Ovary (tissue), 9 donors: Measurements from ENCODE around the gene THY1. TPM values are rescaled to one million over a fixed set of nuclear protein-coding genes. Genes with fewer than 3 reads are reported as not detected.
"Not testable (repeated sequence)": the region's sequence is repeated elsewhere in the genome, so short reads cannot be mapped to it uniquely, and the experiment has no call there.

Experiments
- DNase-seq, 5 donors: peaks; one replicate each; pipeline ENCODE4 v3.0.0-alpha.2; 2019 to 2020
- H3K27ac ChIP-seq, 2 donors: fragments of 200-600 bp; one replicate each; pipeline versions ENCODE4 v1.5.1 to v1.8.0; 2019 to 2022
- H3K27me3 ChIP-seq: fragments of 200-600 bp; one replicate; pipeline ENCODE4 v1.8.0; 2022
- H3K36me3 ChIP-seq: fragments of 200-600 bp; sonication (generic); one replicate; pipeline ENCODE4 v1.5.1; 2019
- H3K4me1 ChIP-seq: one replicate; pipeline ENCODE4 v1.8.1; 2013; ENCODE audit warnings: mild to moderate bottlenecking, moderate library complexity; ENCODE audit not compliant: insufficient read depth
- H3K4me3 ChIP-seq: fragments of 200-600 bp; sonication (generic); one replicate; pipeline ENCODE4 v1.5.1; 2017
- H3K9me3 ChIP-seq, 2 donors: fragments of 200-600 bp in 1 of 2; sonication (generic) in 1 of 2; one replicate each; pipeline versions ENCODE4 v1.5.1 to v1.8.1; 2013 to 2019; ENCODE audit warnings: mild to moderate bottlenecking in 1 of 2, moderate library complexity in 1 of 2
- CTCF ChIP-seq, 3 donors: fragments of 450-650 bp in 2 of 3; fragments of 200-600 bp in 1 of 3; IDR thresholded peaks; one replicate each; pipeline versions ENCODE4 v1.5.1 to v1.8.0; 2016 to 2022; ENCODE audit warnings: antibody characterized with exemption in 3 of 3, mild to moderate bottlenecking in 1 of 3
- EP300 ChIP-seq: sonication (generic); formaldehyde crosslinking; IDR thresholded peaks from one replicate; pipeline ENCODE4 v1.6.1; 2017; ENCODE audit warnings: antibody characterized with exemption
- POLR2A ChIP-seq: fragments of 450-650 bp; IDR thresholded peaks from one replicate; pipeline ENCODE4 v1.6.1; 2017; ENCODE audit warnings: antibody characterized with exemption, mild to moderate bottlenecking, moderate library complexity
- WGBS, 3 donors: extraction: QIAGEN DNeasy Blood & Tissue Kit in 1 of 3; methylation state at CpG; one replicate each; pipeline versions ENCODE4 v1.1.5 to v1.1.7; 2013 to 2017; 5-methylcytosine and 5-hydroxymethylcytosine counted together
- intact Hi-C, 4 donors: fragments of 100-400 bp; cut with DNase I; formaldehyde crosslinking; loops; one replicate each; pipeline versions ENCODE4 v1.11.0 to v1.15.1; 2022 to 2023
- polyA plus RNA-seq, 2 donors: library from polyadenylated mRNA; stranded (reverse); fragments of 200-250 nt in 1 of 2; fragments of 350-450 nt in 1 of 2; fragmentation: Illumina TruSeq in 1 of 2; extraction: RNeasy Lipid Tissue Mini Kit (QIAGEN cat#74804) in 1 of 2; gene quantifications; one replicate each; pipeline ENCODE4 v1.2.3, GENCODE V29; 2013 to 2014
- total RNA-seq, 7 donors: library from RNA; depleted of rRNA in 2 of 7; stranded (reverse); fragments of >200 nt in 2 of 7; fragmentation: NEBNext Ultra II Directional in 3 of 7; extraction: Animal tissue kit (Norgen Biotek cat#: 25700) in 3 of 7; gene quantifications; one replicate each; pipeline versions ENCODE4 v1.1.0 to v1.2.4, GENCODE V29; 2016 to 2023
- donor health status: DM: no; HTN: no; CAD: no; lungs with moderate emphysema.
- donor health status: DM: no; HTN: no; CAD: no.
- donor health status: Bipolar disorder and iron deficiency.
- donor health status: DM: yes; HTN: yes; CAD: no.
- donor health status: DM: no; HTN: no; CAD: no.
- donor health status: DM: yes; HTN: yes; CAD: no.

Gene THY1
- total and polyA plus RNA-seq, 9 donors: 0.36 to 123 (median 15.0) TPM

DNA sequence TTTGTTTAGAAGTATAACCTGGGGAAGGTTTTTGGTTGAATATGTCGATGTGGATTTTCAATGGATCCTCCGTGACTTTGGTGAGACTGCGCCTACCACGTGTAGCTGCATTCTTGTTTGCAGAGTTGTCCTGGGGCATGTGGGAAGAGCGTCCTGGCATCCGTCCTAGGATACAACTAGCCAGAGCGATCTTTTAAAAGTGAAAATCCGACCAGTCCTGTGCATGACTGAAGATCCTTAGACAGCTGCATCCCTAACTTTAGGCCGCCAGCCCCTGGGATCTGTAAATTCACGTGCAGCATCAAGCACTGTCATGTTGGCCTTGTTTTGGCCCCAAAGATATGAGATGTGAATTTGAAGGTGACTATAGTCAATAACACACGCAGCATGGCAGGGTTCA lies 22.4 kb upstream of the THY1 start:
- Histone ChIP-seq H3K36me3 (no peaks in the 10 kb centered on the region), H3K4me3 (no peak overlapping the region), H3K27ac (no peak overlapping the region), H3K27me3 (no peaks in the 10 kb centered on the region), H3K9me3 (no peaks in the 10 kb centered on the region), H3K4me1 (peaks cover 9% of the 10 kb centered on the region)
- TF ChIP-seq POLR2A: no peak
- no peak for TF ChIP-seq EP300
- TF ChIP-seq CTCF (IDR thresholded peaks at IDR 0.05): no peak
- intact Hi-C loops: no loop called here
- 32 to 43% (median 43%) methylated on average over 11 of the region's 11 CpGs for WGBS, 3 donors
- DNase-seq: no peak

DNA sequence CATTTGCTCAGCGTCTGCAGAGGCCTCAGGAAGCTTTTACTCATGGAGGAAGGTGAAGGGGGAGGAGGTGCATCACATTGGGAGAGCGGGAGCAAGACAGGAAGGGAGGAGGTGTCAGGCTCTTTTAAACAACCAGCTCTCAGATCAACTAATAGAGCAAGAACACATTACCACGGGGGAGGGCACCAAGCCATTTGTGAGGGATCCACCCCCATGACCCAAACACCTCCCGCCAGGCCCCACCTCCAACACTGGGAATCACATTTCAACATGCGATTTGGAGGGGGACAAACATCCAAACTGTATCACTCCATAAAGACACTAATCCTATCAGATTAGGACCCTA lies 18.9 kb upstream of the THY1 start:
- no peaks in the 10 kb centered on the region for H3K36me3 ChIP-seq
- H3K27me3 ChIP-seq: no peaks in the 10 kb centered on the region
- H3K27ac ChIP-seq: no peak overlapping the region
- H3K9me3 ChIP-seq: no peaks in the 10 kb centered on the region
- peaks cover 9% of the 10 kb centered on the region for H3K4me1 ChIP-seq
- intact Hi-C loops: no loop called here
- 68 to 75% (median 72%) methylated on average over 5 of the region's 5 CpGs for WGBS, 3 donors
- TF ChIP-seq POLR2A: no peak
- TF ChIP-seq CTCF (IDR thresholded peaks at IDR 0.05): no peak
- no peak for TF ChIP-seq EP300
- H3K4me3 ChIP-seq: no peak overlapping the region
- no peak for DNase-seq

GRCh38 chr11:119438599-119438998 lies 15.6 kb upstream of the THY1 start:
- Histone ChIP-seq H3K27me3 (no peaks in the 10 kb centered on the region), H3K4me3 (no peak overlapping the region), H3K27ac (no peak overlapping the region), H3K4me1 (no peaks in the 10 kb centered on the region), H3K9me3 (no peaks in the 10 kb centered on the region), H3K36me3 (no peaks in the 10 kb centered on the region)
- no peak for DNase-seq
- WGBS, 3 donors: 44 to 54% (median 47%) methylated on average over 5 of the region's 5 CpGs
- intact Hi-C loops: no loop called here
- TF ChIP-seq POLR2A: no peak
- TF ChIP-seq EP300: no peak
- TF ChIP-seq CTCF (IDR thresholded peaks at IDR 0.05): no peak

DNA sequence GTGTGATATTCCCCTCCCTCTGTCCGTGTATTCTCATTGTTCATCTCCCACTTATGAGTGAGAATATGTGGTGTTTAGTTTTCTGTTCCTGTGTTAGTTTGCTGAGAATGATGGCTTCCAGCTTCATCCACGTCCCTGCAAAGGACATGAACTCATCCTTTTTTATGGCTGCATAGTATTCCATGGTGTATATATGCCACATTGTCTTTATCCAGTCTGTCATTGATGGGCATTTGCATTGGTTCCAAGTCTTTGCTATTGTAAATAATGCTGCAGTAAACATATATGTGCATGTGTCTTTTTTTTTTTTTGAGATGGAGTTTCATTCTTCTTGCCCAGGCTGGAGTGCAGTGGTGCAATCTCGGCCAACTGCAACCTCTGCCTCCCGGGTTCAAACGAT lies 14.5 kb upstream of the THY1 start:
- H3K27ac ChIP-seq, H3K36me3 ChIP-seq, DNase-seq, H3K4me1 ChIP-seq, H3K27me3 ChIP-seq, H3K4me3 ChIP-seq, intact Hi-C loops, H3K9me3 ChIP-seq: not testable (repeated sequence)
- 91 to 94% (median 94%) methylated on average over 5 of the region's 5 CpGs for WGBS, 3 donors

- H3K27ac ChIP-seq: no peak overlapping the region
- no peaks in the 10 kb centered on the region for H3K36me3 ChIP-seq
- H3K27me3 ChIP-seq: no peaks in the 10 kb centered on the region
- no peak overlapping the region for H3K4me3 ChIP-seq
- H3K4me1 ChIP-seq: peaks cover 3% of the 10 kb centered on the region
- TF ChIP-seq EP300 (no peak), POLR2A (no peak), CTCF (IDR thresholded peaks at IDR 0.05) (no peak)
- H3K9me3 ChIP-seq: no peaks in the 10 kb centered on the region
- WGBS, 3 donors: 74 to 84% (median 79%) methylated on average over 2 of the region's 2 CpGs
- intact Hi-C loops: no loop called here
- no peak for DNase-seq
Measured at GRCh38 chr11:119436711-119437110, 13.7 kb upstream of the THY1 start.
